Astrocyte (in vitro differentiated cells and primary cell): ENCODE data around the gene DHRS2.

ENCODE experiments used
- CTCF ChIP-seq: IDR thresholded peaks from 2 replicates; pipeline ENCODE4 v1.5.1; 2011; ENCODE audit warnings: low read depth, mild to moderate bottlenecking, inconsistent platforms, low read length, moderate library complexity; ENCODE audit not compliant: insufficient read depth
- EZH2 ChIP-seq: IDR thresholded peaks from 2 replicates; pipeline ENCODE4 v1.6.1; 2012; ENCODE audit warnings: mild to moderate bottlenecking, low read length, inconsistent platforms; ENCODE audit not compliant: insufficient read depth

- TF ChIP-seq CTCF (no peak), EZH2 (no peak)
Observed at GRCh38 chr14:23601424-23601823, 34.7 kb upstream of the DHRS2 start.
